SK-N-SH treated with all-trans-retinoic acid at 6 μM for 48 hours (cell line): ENCODE results near the gene TPGS1.

Experiments
- ARNTL ChIP-seq: fragments of 450-650 bp; formaldehyde crosslinking; IDR thresholded peaks from 2 replicates; pipeline ENCODE4 v1.5.0; 2020; ENCODE audit warnings: low read depth, mild to moderate bottlenecking, moderate library complexity, borderline replicate concordance
- CREB5 ChIP-seq: fragments of 250-450 bp; sonication (Bioruptor Pico); IDR thresholded peaks from 2 replicates; pipeline ENCODE4 v1.5.1; 2020; ENCODE audit warnings: low read depth, mild to moderate bottlenecking, moderate library complexity
- CSDC2 ChIP-seq: fragments of 250-450 bp; sonication (Bioruptor Pico); IDR thresholded peaks from 2 replicates; pipeline ENCODE4 v1.5.0; 2020; ENCODE audit warnings: mild to moderate bottlenecking, moderate library complexity
- ESRRG ChIP-seq: fragments of 250-450 bp; sonication (Bioruptor Pico); IDR thresholded peaks from 2 replicates; pipeline ENCODE4 v1.6.1; 2021; ENCODE audit warnings: mild to moderate bottlenecking
- ISL1 ChIP-seq: fragments of 250-450 bp; sonication (Bioruptor Pico); IDR thresholded peaks from 2 replicates; pipeline ENCODE4 v2.1.2; 2022; ENCODE audit warnings: mild to moderate bottlenecking, moderate library complexity
- OSR1 ChIP-seq: fragments of 250-450 bp; sonication (Bioruptor Pico); IDR thresholded peaks from 2 replicates; pipeline ENCODE4 v1.8.0; 2022; ENCODE audit warnings: moderate library complexity, mild to moderate bottlenecking, inconsistent platforms
- ZFP3 ChIP-seq: fragments of 250-450 bp; sonication (Bioruptor Pico); IDR thresholded peaks from 2 replicates; pipeline ENCODE4 v1.5.0; 2020; ENCODE audit warnings: mild to moderate bottlenecking, moderate library complexity
- ZNF565 ChIP-seq: fragments of 450-650 bp; formaldehyde crosslinking; conservative IDR thresholded peaks from 2 replicates; pipeline ENCODE4 v1.5.0; 2020; ENCODE audit warnings: low read depth, mild to moderate bottlenecking, moderate library complexity
- ZNF8 ChIP-seq: fragments of 450-650 bp; formaldehyde crosslinking; IDR thresholded peaks from 2 replicates; pipeline ENCODE4 v1.5.0; 2020; ENCODE audit warnings: mild to moderate bottlenecking, moderate library complexity
- TF ChIP-seq, protein P1 (sequence below): fragments of 250-450 bp; sonication (Bioruptor Pico); IDR thresholded peaks from 2 replicates; pipeline ENCODE4 v1.8.0; 2021; ENCODE audit warnings: low read depth, mild to moderate bottlenecking, moderate library complexity, borderline replicate concordance

DNA sequence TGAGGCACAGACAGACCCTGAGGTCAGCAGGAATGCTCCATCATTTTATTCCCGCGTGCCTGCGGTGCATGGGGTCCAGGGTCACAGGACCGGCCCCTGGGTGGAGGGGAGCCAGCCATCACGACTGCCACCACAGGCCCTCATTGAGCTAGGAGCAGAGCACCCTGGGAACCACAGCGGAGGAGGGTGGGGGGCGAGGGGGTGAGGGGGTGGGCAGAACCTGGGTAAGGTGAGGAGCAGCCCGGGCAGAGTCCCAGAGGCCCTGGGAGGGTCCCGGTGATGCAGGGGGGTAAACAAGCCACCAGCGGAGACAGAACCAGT lies 12.3 kb upstream of the TPGS1 start:
- TF ChIP-seq ZNF8 (CRISPR knock-in tag): no peak
- no peak for TF ChIP-seq ZNF565 (CRISPR knock-in tag)
- no peak for TF ChIP-seq ISL1 (CRISPR knock-in tag)
- no peak for TF ChIP-seq ESRRG (CRISPR knock-in tag)
- no peak for TF ChIP-seq OSR1
- TF ChIP-seq ARNTL (CRISPR knock-in tag): no peak
- TF ChIP-seq, protein P1, sequence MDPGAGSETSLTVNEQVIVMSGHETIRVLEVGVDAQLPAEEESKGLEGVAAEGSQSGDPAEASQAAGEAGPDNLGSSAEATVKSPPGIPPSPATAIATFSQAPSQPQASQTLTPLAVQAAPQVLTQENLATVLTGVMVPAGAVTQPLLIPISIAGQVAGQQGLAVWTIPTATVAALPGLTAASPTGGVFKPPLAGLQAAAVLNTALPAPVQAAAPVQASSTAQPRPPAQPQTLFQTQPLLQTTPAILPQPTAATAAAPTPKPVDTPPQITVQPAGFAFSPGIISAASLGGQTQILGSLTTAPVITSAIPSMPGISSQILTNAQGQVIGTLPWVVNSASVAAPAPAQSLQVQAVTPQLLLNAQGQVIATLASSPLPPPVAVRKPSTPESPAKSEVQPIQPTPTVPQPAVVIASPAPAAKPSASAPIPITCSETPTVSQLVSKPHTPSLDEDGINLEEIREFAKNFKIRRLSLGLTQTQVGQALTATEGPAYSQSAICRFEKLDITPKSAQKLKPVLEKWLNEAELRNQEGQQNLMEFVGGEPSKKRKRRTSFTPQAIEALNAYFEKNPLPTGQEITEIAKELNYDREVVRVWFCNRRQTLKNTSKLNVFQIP: no peak
- TF ChIP-seq ZFP3 (CRISPR knock-in tag): no peak
- TF ChIP-seq CREB5 (CRISPR knock-in tag): no peak
- no peak for TF ChIP-seq CSDC2
